Naive thymus-derived CD8-positive, alpha-beta T cell (primary cell): ENCODE results near the gene DEGS2. TPM values are rescaled to one million over a fixed set of nuclear protein-coding genes. Genes with fewer than 3 reads are reported as not detected.

ENCODE experiments used
- ATAC-seq, 2 donors: fragments of 150-1000 bp; cut with Tn5 transposase in 1 of 2; sonication (Bioruptor Pico), chemical (Tn5 transposase) in 1 of 2; 1 replicate in 1 of 2; 2 replicates in 1 of 2; pipeline ENCODE4 v1.10.0; 2021; ENCODE audit warnings: mild to moderate bottlenecking in 2 of 2, moderate library complexity in 2 of 2
- POLR2A ChIA-PET: fragments of 350-600 bp; sonication (Branson Sonifier 250); formaldehyde crosslinking; loops from one replicate; lab custom pipeline; 2021; ENCODE audit warnings: antibody characterized with exemption; lab: Charles Lee
- DNase-seq, 10 donors: peaks; one replicate each; pipeline versions ENCODE4 v3.0.0 to v3.0.0-alpha.2; 2020 to 2022
- H3K27ac Mint-ChIP-seq, 10 donors: one replicate each; pipeline ENCODE4 v1.8.0; 2020 to 2022; ENCODE audit warnings: mild to moderate bottlenecking in 10 of 10, mixed read lengths in 10 of 10, moderate library complexity in 4 of 10, inconsistent platforms in 1 of 10
- H3K27me3 Mint-ChIP-seq, 5 donors: one replicate each; pipeline ENCODE4 v1.8.0; 2021 to 2022; ENCODE audit warnings: mixed read lengths in 5 of 5
- H3K36me3 Mint-ChIP-seq, 3 donors: one replicate each; pipeline ENCODE4 v1.8.0; 2020 to 2022; ENCODE audit warnings: mixed read lengths in 3 of 3, mild to moderate bottlenecking in 2 of 3, inconsistent platforms in 1 of 3
- H3K4me1 Mint-ChIP-seq, 4 donors: one replicate each; pipeline ENCODE4 v1.8.0; 2021 to 2022; ENCODE audit warnings: mixed read lengths in 4 of 4
- H3K4me3 Mint-ChIP-seq, 10 donors: one replicate each; pipeline ENCODE4 v1.8.0; 2020 to 2022; ENCODE audit warnings: mild to moderate bottlenecking in 10 of 10, mixed read lengths in 10 of 10, moderate library complexity in 6 of 10, inconsistent platforms in 1 of 10
- H3K9me3 Mint-ChIP-seq, 9 donors: one replicate each; pipeline ENCODE4 v1.8.0; 2020 to 2022; ENCODE audit warnings: mixed read lengths in 9 of 9, mild to moderate bottlenecking in 3 of 9, inconsistent platforms in 1 of 9, moderate library complexity in 1 of 9
- polyA plus RNA-seq, 3 donors: library from polyadenylated mRNA; unstranded; fragments of 300-500 nt; fragmentation: Illumina TruSeq; gene quantifications; one replicate each; pipeline ENCODE4 v1.2.3, GENCODE V29; 2021
- total RNA-seq, 8 experiments: library from RNA in 2 of 8; stranded (reverse) in 2 of 8; gene quantifications; one replicate each; pipeline ENCODE4 v1.2.3 and lab custom pipeline; 2021 to 2026

The DEGS2 gene
- total and polyA plus RNA-seq, 5 experiments from 2014 or later = 0.39 to 1.1 (median 0.75) TPM; not detected in 1

- DNase-seq (peak in 4 of 10 donors; percentile 27 to 66 (median 50)), ATAC-seq (peak; percentile 26 to 29)
- POLR2A ChIA-PET = interaction anchor here (0.5 to 5.2 kb wide), 24 partner anchors 10 to 176 kb away, joined by 3 to 48 read pairs (median 4); partner anchors contain the start of gene DEGS2
- Mint-ChIP-seq H3K27ac (peak overlapping the region; percentile 53 to 98 (median 91)), H3K36me3 (peaks cover 0 to 16% (median 3%) of the 10 kb centered on the region in 3 donors), H3K4me1 (peaks cover 15 to 46% (median 31%) of the 10 kb centered on the region in 4 donors), H3K4me3 (peak overlapping the region in 8 of 10 donors; percentile 74 to 88 (median 86)), H3K27me3 (no peaks in the 10 kb centered on the region), H3K9me3 (no peaks in the 10 kb centered on the region)
Observed at GRCh38 chr14:100146531-100147091, 12.8 kb downstream of the DEGS2 start.

DNA sequence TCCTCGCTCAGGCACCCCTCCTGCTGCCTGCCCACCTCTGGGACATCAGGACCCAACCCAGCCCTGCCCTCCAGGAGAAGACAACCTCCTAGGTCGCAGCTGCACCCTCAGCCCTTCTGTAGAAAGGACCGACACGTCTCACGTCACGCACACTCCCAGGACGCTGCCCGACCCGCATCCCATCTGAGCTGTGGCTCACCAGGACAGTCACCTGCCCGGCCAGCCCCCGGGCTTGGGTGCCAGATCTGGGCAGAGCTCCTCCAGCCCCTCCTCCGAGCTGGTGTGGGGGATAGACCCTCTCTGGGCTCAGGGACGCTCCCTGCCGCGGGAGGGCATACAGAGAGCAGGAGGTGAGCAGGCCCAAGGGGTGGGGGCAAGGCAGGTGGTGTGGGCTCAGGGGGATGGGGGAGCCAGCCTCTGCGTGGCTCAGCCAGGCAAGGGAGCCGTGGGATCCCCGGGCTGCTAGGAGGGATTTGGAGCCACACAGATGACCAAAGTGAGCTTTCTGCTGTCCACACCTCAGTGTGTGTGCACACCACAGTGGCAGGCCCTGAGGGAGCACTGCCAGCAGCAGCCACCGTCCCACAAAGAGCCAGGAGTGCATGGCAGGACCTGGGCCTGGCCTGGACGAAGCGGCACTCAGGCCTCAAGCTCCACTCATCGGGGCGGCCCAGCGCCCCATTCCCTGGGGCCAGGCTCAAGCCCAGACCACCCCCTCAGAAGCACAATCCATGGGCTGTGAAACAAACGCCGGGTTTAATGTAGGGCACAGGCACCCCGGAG, 13.6 kb downstream of the DEGS2 start:
- peak overlapping the region; percentile 53 to 98 (median 91) for H3K27ac Mint-ChIP-seq
- no peaks in the 10 kb centered on the region for H3K27me3 Mint-ChIP-seq
- H3K4me1 Mint-ChIP-seq = peaks cover 15 to 46% (median 31%) of the 10 kb centered on the region in 4 donors
- POLR2A ChIA-PET = interaction anchor here (0.8 to 5.2 kb wide), 17 partner anchors 9 to 79 kb away, joined by 3 to 48 read pairs (median 4); partner anchors contain the start of gene DEGS2
- H3K4me3 Mint-ChIP-seq = peak overlapping the region in 6 of 10 donors; percentile 10 to 87 (median 48)
- peak in 2 of 10 donors; percentile 22 to 27 for DNase-seq
- no peaks in the 10 kb centered on the region for H3K9me3 Mint-ChIP-seq
- peaks cover 0 to 22% (median 4%) of the 10 kb centered on the region in 3 donors for H3K36me3 Mint-ChIP-seq
- ATAC-seq = no peak

GRCh38 chr14:100144996-100145646, 14.3 kb downstream of the DEGS2 start:
- Mint-ChIP-seq H3K36me3 (peaks cover 0 to 29% (median 4%) of the 10 kb centered on the region in 3 donors), H3K4me3 (peak overlapping the region in 2 of 10 donors; percentile 20 to 22), H3K27ac (peak overlapping the region in 6 of 10 donors; percentile 12 to 92 (median 65)), H3K27me3 (no peaks in the 10 kb centered on the region), H3K4me1 (peaks cover 15 to 50% (median 31%) of the 10 kb centered on the region in 4 donors), H3K9me3 (no peaks in the 10 kb centered on the region)
- DNase-seq (peak in 4 of 10 donors; percentile 21 to 68 (median 32)), ATAC-seq (peak; percentile 13 to 18)
- POLR2A ChIA-PET = interaction anchor here (0.6 to 5.2 kb wide), 7 partner anchors 13 to 372 kb away, joined by 3 to 48 read pairs (median 5); partner anchors contain the start of gene DEGS2

DNA sequence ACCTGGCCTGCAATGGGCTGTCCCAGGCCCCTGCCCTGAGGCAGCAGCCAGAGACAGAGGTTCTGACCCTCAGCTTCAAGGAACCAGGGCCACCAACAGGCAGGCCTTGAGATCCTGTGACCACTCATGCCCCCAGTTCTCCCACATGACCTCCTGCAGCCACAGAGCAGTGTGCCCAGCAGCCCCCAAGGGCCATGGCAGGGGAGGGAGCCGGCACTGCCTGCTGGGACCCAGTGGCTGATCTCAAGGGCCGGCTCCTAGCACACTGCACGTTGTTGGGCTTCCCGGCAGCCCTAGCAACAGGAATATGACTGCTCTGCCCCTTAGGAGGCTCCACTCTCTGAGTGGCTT, 14.8 kb downstream of the DEGS2 start:
- Mint-ChIP-seq H3K27ac (peak overlapping the region in 6 of 10 donors; percentile 12 to 83 (median 24)), H3K4me3 (no peak overlapping the region)
- POLR2A ChIA-PET = interaction anchor here (5.0 to 5.2 kb wide), 2 partner anchors 14 to 48 kb away, joined by 33 to 48 read pairs; partner anchors contain the start of gene DEGS2

GRCh38 chr14:100143934-100144333, 15.5 kb downstream of the DEGS2 start:
- no peak for DNase-seq
- no peak for ATAC-seq
- H3K27ac Mint-ChIP-seq = peak overlapping the region in 4 of 10 donors; percentile 19 to 83 (median 60)
- H3K9me3 Mint-ChIP-seq = no peaks in the 10 kb centered on the region
- peaks cover 0 to 41% (median 7%) of the 10 kb centered on the region in 3 donors for H3K36me3 Mint-ChIP-seq
- H3K4me1 Mint-ChIP-seq = peaks cover 16 to 56% (median 32%) of the 10 kb centered on the region in 4 donors
- POLR2A ChIA-PET = interaction anchor here (0.7 to 5.2 kb wide), 3 partner anchors 14 to 49 kb away, joined by 4 to 48 read pairs (median 33); partner anchors contain the start of gene DEGS2
- H3K27me3 Mint-ChIP-seq = no peaks in the 10 kb centered on the region
- H3K4me3 Mint-ChIP-seq = peak overlapping the region in 1 of 10 donors; percentile 12

More for the DNA sequence above, 14.8 kb downstream of the DEGS2 start:
- ATAC-seq (no peak), DNase-seq (no peak)
- Mint-ChIP-seq H3K36me3 (peaks cover 0 to 34% (median 5%) of the 10 kb centered on the region in 3 donors), H3K4me1 (peaks cover 15 to 51% (median 31%) of the 10 kb centered on the region in 4 donors), H3K27me3 (no peaks in the 10 kb centered on the region), H3K9me3 (no peaks in the 10 kb centered on the region)

- H3K27me3 Mint-ChIP-seq = no peaks in the 10 kb centered on the region
- peaks cover 16 to 56% (median 31%) of the 10 kb centered on the region in 4 donors for H3K4me1 Mint-ChIP-seq
- DNase-seq = no peak
- no peak for ATAC-seq
- H3K36me3 Mint-ChIP-seq = peaks cover 0 to 45% (median 7%) of the 10 kb centered on the region in 3 donors
- H3K4me3 Mint-ChIP-seq = no peak overlapping the region
- POLR2A ChIA-PET = interaction anchor here (0.7 to 5.2 kb wide), 2 partner anchors 23 to 49 kb away, joined by 4 to 33 read pairs; no protein-coding TSS in a partner anchor
- H3K27ac Mint-ChIP-seq = peak overlapping the region in 2 of 10 donors; percentile 19 to 83
- H3K9me3 Mint-ChIP-seq = no peaks in the 10 kb centered on the region
Observed at GRCh38 chr14:100143523-100143922, 15.9 kb downstream of the DEGS2 start.

DNA sequence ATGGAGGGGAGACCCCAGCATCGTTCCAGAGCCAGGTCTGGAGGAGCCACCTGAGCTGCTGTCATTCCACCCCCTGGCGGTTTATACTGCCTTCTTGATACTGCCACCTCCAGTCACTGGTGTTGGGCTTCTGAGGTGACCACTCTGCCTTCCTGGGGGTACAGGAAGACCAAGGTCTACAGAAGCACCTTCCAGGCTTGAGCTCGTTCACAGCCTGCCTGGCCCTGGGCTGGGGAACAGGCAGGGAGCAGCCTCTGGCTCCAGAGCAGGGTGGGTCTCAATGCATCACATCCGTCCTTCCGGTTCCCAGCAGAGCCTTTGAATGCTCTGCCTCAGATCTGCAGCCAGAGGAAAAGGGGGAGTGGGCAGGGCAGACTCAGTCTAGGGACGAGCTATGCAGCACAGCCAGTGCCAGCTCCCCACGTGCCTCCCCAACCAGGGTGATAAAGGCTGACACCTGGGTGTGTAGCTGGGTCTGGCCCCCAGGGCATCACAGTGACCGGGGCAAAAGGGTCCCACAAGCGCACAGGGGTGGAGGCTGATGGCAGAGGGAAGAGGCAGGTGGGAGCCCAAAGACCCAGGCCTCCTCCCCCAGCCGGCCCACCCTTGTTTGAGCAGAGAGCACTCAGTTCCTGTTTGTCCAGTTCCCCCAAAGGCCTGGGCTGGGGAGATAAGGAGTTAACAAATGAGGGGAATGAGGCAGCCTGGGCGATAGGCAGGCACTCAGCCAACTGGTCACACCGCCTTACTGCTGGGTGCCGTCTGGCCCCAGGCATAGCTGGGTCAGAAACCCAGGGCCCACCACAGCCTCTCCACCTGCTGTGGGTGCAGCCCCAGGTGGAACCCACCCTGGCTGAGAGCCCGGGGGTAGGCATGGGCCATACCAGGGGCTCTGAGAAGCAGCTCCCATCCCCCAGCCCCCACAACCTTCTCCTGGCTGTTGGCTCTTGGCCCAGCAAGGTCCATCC, 17.1 kb downstream of the DEGS2 start:
- DNase-seq (no peak), ATAC-seq (no peak)
- peaks cover 0 to 56% (median 10%) of the 10 kb centered on the region in 3 donors for H3K36me3 Mint-ChIP-seq
- H3K27me3 Mint-ChIP-seq = no peaks in the 10 kb centered on the region
- H3K27ac Mint-ChIP-seq = peak overlapping the region in 9 of 10 donors; percentile 10 to 87 (median 63)
- H3K4me1 Mint-ChIP-seq = peaks cover 10 to 48% (median 24%) of the 10 kb centered on the region in 4 donors
- no peaks in the 10 kb centered on the region for H3K9me3 Mint-ChIP-seq
- POLR2A ChIA-PET = interaction anchor here (0.5 to 1.5 kb wide), 6 partner anchors 9 to 95 kb away, joined by 3 to 6 read pairs (median 3); no protein-coding TSS in a partner anchor
- no peak overlapping the region for H3K4me3 Mint-ChIP-seq

DNA sequence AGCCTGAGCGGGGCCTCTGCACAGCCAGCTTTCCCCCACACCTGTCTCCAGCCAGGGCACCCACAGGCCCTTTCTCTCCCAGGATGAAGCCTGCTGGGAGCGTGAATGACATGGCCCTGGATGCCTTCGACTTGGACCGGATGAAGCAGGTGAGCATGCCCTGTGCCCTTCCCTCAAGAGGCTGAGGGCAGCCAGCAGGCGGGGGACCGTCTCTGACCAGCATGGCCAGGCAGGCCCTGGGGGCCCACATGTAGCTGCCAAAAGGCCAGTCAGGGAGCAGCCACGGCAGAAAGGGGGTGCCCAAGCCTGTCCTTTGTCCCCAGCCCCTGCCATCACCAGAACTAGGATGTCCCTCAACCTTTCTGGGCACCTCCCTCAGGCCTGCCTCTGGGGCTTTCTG, 18.3 kb downstream of the DEGS2 start:
- H3K27ac Mint-ChIP-seq = peak overlapping the region in 4 of 10 donors; percentile 56 to 80 (median 68)
- H3K4me1 Mint-ChIP-seq = peaks cover 6 to 45% (median 14%) of the 10 kb centered on the region in 4 donors
- H3K9me3 Mint-ChIP-seq = no peaks in the 10 kb centered on the region
- no peaks in the 10 kb centered on the region for H3K27me3 Mint-ChIP-seq
- peaks cover 0 to 68% (median 13%) of the 10 kb centered on the region in 3 donors for H3K36me3 Mint-ChIP-seq
- DNase-seq (no peak), ATAC-seq (no peak)
- H3K4me3 Mint-ChIP-seq = no peak overlapping the region
- POLR2A ChIA-PET = interaction anchor here (1.0 to 1.1 kb wide), 3 partner anchors 8 to 13 kb away, joined by 3 to 4 read pairs (median 3); no protein-coding TSS in a partner anchor

DNA sequence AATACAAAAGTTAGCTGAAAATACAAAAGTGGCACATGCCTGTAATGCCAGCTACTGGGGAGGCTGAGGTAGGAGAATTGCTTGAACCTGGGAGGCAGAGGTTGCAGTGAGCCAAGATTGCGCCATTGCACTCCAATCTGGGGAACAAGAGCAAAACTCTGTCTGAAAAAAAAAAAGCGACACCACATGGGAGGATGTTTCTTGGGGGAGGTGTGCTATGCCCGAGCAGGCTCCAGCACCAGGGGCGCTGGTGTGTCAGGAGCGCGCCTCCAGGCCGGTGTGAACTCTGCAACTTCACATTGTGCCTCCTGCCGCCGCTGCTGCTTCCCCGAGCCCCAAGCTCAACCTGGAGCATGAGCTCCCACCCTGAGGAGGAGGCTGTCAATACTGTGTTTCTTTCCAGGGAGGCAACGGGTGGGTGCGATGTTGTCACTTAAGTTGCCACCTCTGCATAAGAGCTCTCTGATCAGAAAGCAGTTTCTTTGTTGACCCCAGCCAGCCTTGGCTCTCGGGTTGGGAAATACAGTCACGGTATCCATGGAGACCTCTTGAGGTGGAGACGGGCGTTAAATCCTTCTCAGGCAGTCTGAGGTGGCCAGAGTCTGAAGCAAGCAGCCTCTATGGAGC, 18.9 kb downstream of the DEGS2 start:
- no peak for DNase-seq
- peaks cover 4 to 40% (median 13%) of the 10 kb centered on the region in 4 donors for H3K4me1 Mint-ChIP-seq
- H3K9me3 Mint-ChIP-seq = no peaks in the 10 kb centered on the region
- no peak overlapping the region for H3K4me3 Mint-ChIP-seq
- H3K27ac Mint-ChIP-seq = peak overlapping the region in 8 of 10 donors; percentile 35 to 80 (median 62)
- no peak for ATAC-seq
- POLR2A ChIA-PET = interaction anchor here (0.6 to 1.5 kb wide), 5 partner anchors 7 to 71 kb away, joined by 3 to 7 read pairs (median 3); no protein-coding TSS in a partner anchor
- H3K27me3 Mint-ChIP-seq = no peaks in the 10 kb centered on the region
- peaks cover 0 to 73% (median 14%) of the 10 kb centered on the region in 3 donors for H3K36me3 Mint-ChIP-seq

DNA sequence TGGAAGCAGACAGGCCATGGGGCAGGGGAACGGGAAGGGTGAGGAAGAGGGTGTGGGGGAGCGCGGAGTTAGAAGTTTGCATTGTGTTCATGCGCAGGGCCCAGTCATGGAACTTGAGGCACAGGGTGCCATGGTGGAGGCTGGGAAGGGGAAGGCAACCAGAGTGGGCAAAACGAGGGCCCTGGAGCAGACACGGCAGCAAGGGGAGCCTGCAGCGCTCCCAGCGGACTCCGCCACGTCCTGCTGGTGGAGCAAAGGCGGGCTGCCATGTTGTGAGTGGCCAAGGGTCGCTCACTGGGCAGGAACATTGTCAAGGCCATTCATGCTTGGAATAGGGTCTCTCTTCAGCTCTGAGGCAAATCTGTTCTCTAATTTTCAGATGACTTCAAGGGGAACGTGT, 20.5 kb downstream of the DEGS2 start:
- no peak for ATAC-seq
- POLR2A ChIA-PET = interaction anchor here (0.7 to 1.5 kb wide), 3 partner anchors 11 to 70 kb away, joined by 3 to 7 read pairs (median 4); no protein-coding TSS in a partner anchor
- H3K27ac Mint-ChIP-seq = peak overlapping the region; percentile 11 to 80 (median 60)
- H3K27me3 Mint-ChIP-seq = no peaks in the 10 kb centered on the region
- H3K4me3 Mint-ChIP-seq = no peak overlapping the region
- H3K9me3 Mint-ChIP-seq = no peaks in the 10 kb centered on the region
- peaks cover 5 to 41% (median 12%) of the 10 kb centered on the region in 4 donors for H3K4me1 Mint-ChIP-seq
- H3K36me3 Mint-ChIP-seq = peaks cover 0 to 89% (median 19%) of the 10 kb centered on the region in 3 donors
- DNase-seq = no peak
